ENCODE measurements around the gene BICRA. TPM values are rescaled to one million over a fixed set of nuclear protein-coding genes. Genes with fewer than 3 reads are reported as not detected.

Gene BICRA
- total RNA-seq, 2 experiments from 2014 or later = 4.4 to 16.0 TPM

GRCh38 chr19:47674548-47674947 lies 65.6 kb downstream of the BICRA start:
- Histone ChIP-seq H3K4me3 (ENCODE audit: low read depth, low read length, poor library complexity, severe bottlenecking) (no peak overlapping the region), H3K9me3 (ENCODE audit: low read length) (no peaks in the 10 kb centered on the region), H3K79me2 (ENCODE audit: insufficient read depth, low read depth, low read length) (no peaks in the 10 kb centered on the region), H4K20me1 (ENCODE audit: insufficient read depth, low read length) (no peaks in the 10 kb centered on the region), H3K9me2 (ENCODE audit: insufficient read depth, low read length) (no peaks in the 10 kb centered on the region), H3K4me2 (ENCODE audit: low read length) (no peak overlapping the region), H3K27ac (ENCODE audit: low read depth, low read length, poor library complexity, severe bottlenecking) (no peak overlapping the region), H2AFZ (ENCODE audit: low read length) (no peak overlapping the region), H3K4me1 (ENCODE audit: insufficient read depth, low read length, poor library complexity, severe bottlenecking) (no peaks in the 10 kb centered on the region), H3K36me3 (ENCODE audit: insufficient read depth, low read length) (peaks cover 49% of the 10 kb centered on the region)
- TF ChIP-seq CTCF (conservative IDR thresholded peaks at IDR 0.05; ENCODE audit: low read length) (no peak), EZH2phosphoT487 (IDR thresholded peaks at IDR 0.05; ENCODE audit: borderline replicate concordance, low read depth, low read length) (no peak)
- BruUV-seq (replicated peaks) = no TSS peak
- ChIA-PET CTCF (ENCODE audit: unreplicated experiment) (no interaction called here), POLR2A (no interaction called here)
- intact Hi-C loops (cut with micrococcal nuclease; ENCODE audit: unreplicated experiment) = no loop called here
- DNase-seq (ENCODE audit: low spot score) = no peak

- intact Hi-C loops (cut with micrococcal nuclease; ENCODE audit: unreplicated experiment) = no loop called here
- TF ChIP-seq CTCF (conservative IDR thresholded peaks at IDR 0.05; ENCODE audit: low read length) = no peak
- ChIA-PET CTCF (ENCODE audit: unreplicated experiment) (no interaction called here), POLR2A (no interaction called here)
- no peaks in the 10 kb centered on the region for H3K4me1 ChIP-seq (ENCODE audit: insufficient read depth, low read length, poor library complexity, severe bottlenecking)
- H3K9me2 ChIP-seq (ENCODE audit: insufficient read depth, low read length) = no peaks in the 10 kb centered on the region
- H4K20me1 ChIP-seq (ENCODE audit: insufficient read depth, low read length) = no peaks in the 10 kb centered on the region
- H3K79me2 ChIP-seq (ENCODE audit: insufficient read depth, low read depth, low read length) = no peaks in the 10 kb centered on the region
- no peak for DNase-seq (ENCODE audit: low spot score)
- H2AFZ ChIP-seq (ENCODE audit: low read length) = no peak overlapping the region
- BruUV-seq (replicated peaks) = no TSS peak
- no peak overlapping the region for H3K4me2 ChIP-seq (ENCODE audit: low read length)
- H3K36me3 ChIP-seq (ENCODE audit: insufficient read depth, low read length) = peaks cover 52% of the 10 kb centered on the region
- H3K27ac ChIP-seq (ENCODE audit: low read depth, low read length, poor library complexity, severe bottlenecking) = no peak overlapping the region
- no peaks in the 10 kb centered on the region for H3K9me3 ChIP-seq (ENCODE audit: low read length)
- no peak overlapping the region for H3K4me3 ChIP-seq (ENCODE audit: low read depth, low read length, poor library complexity, severe bottlenecking)
These were observed 66.3 kb downstream of the BICRA start for GRCh38 chr19:47675271-47675670.

GRCh38 chr19:47675859-47676258 lies 66.9 kb downstream of the BICRA start:
- Histone ChIP-seq H3K4me3 (ENCODE audit: low read depth, low read length, poor library complexity, severe bottlenecking) (no peak overlapping the region), H3K4me2 (ENCODE audit: low read length) (no peak overlapping the region), H3K36me3 (ENCODE audit: insufficient read depth, low read length) (peaks cover 47% of the 10 kb centered on the region), H3K9me3 (ENCODE audit: low read length) (no peaks in the 10 kb centered on the region), H3K27ac (ENCODE audit: low read depth, low read length, poor library complexity, severe bottlenecking) (no peak overlapping the region), H4K20me1 (ENCODE audit: insufficient read depth, low read length) (no peaks in the 10 kb centered on the region), H3K4me1 (ENCODE audit: insufficient read depth, low read length, poor library complexity, severe bottlenecking) (no peaks in the 10 kb centered on the region), H3K79me2 (ENCODE audit: insufficient read depth, low read depth, low read length) (no peaks in the 10 kb centered on the region), H3K9me2 (ENCODE audit: insufficient read depth, low read length) (no peaks in the 10 kb centered on the region), H2AFZ (ENCODE audit: low read length) (no peak overlapping the region)
- no TSS peak for BruUV-seq (replicated peaks)
- TF ChIP-seq CTCF (conservative IDR thresholded peaks at IDR 0.05; ENCODE audit: low read length) = no peak
- TF ChIP-seq EZH2phosphoT487 (IDR thresholded peaks at IDR 0.05; ENCODE audit: borderline replicate concordance, low read depth, low read length) = no peak
- ChIA-PET POLR2A (no interaction called here), CTCF (ENCODE audit: unreplicated experiment) (no interaction called here)
- no peak for DNase-seq (ENCODE audit: low spot score)
- intact Hi-C loops (cut with micrococcal nuclease; ENCODE audit: unreplicated experiment) = no loop called here
